DND-41 (cell line): ENCODE measurements around the gene PID1.
"Not testable (repeated sequence)": the region's sequence is repeated elsewhere in the genome, so short reads cannot be mapped to it uniquely, and the experiment has no call there.

Source experiments
- ATAC-seq: fragments of 200-7000 bp; cut with Tn5 transposase; 3 replicates; pipeline ENCODE4 v1.9.1; 2021; ENCODE audit warnings: low read depth; ENCODE audit not compliant: insufficient read depth
- DNase-seq: peaks from one replicate; pipeline ENCODE4 v3.0.0-alpha.2; 2020
- H2AFZ ChIP-seq: 2 replicates; pipeline ENCODE4 v1.6.0; 2012; ENCODE audit warnings: low read depth, low read length
- H3K27ac ChIP-seq: 2 replicates; pipeline ENCODE4 v1.5.1; 2012; ENCODE audit warnings: low read length, inconsistent platforms
- H3K27me3 ChIP-seq: fragments of 200-600 bp; sonication (generic); 2 replicates; pipeline ENCODE4 v1.6.0; 2012; ENCODE audit warnings: low read length, mild to moderate bottlenecking, inconsistent platforms; ENCODE audit not compliant: insufficient read depth, poor library complexity
- H3K36me3 ChIP-seq: 2 replicates; pipeline ENCODE4 v1.5.1; 2012; ENCODE audit warnings: low read length, inconsistent platforms; ENCODE audit not compliant: insufficient read depth
- H3K4me1 ChIP-seq: 2 replicates; pipeline ENCODE4 v1.5.1; 2012; ENCODE audit warnings: mild to moderate bottlenecking, low read length; ENCODE audit not compliant: insufficient read depth
- H3K4me2 ChIP-seq: 2 replicates; pipeline ENCODE4 v1.6.0; 2012; ENCODE audit warnings: mild to moderate bottlenecking, moderate library complexity, low read length, inconsistent platforms; ENCODE audit not compliant: insufficient read depth
- H3K4me3 ChIP-seq, 2 experiments: fragments of 200-600 bp in 1 of 2; shearing (Covaris generic) in 1 of 2; 2 replicates each; pipeline ENCODE4 v1.5.1; 2012 to 2016; ENCODE audit warnings: inconsistent platforms in 2 of 2, low read length in 2 of 2, mild to moderate bottlenecking in 2 of 2, low read depth in 1 of 2, moderate library complexity in 1 of 2
- H3K79me2 ChIP-seq: 2 replicates; pipeline ENCODE4 v1.6.0; 2012; ENCODE audit warnings: low read length, inconsistent platforms; ENCODE audit not compliant: insufficient read depth
- H3K9ac ChIP-seq: 2 replicates; pipeline ENCODE4 v1.6.0; 2012; ENCODE audit warnings: low read depth, mild to moderate bottlenecking, inconsistent platforms, low read length, moderate library complexity
- H3K9me3 ChIP-seq: 2 replicates; pipeline ENCODE4 v1.5.1; 2012; ENCODE audit warnings: low read length, moderate library complexity, mild to moderate bottlenecking, inconsistent platforms; ENCODE audit not compliant: insufficient read depth, severe bottlenecking
- H4K20me1 ChIP-seq: 2 replicates; pipeline ENCODE4 v1.6.0; 2012; ENCODE audit warnings: low read length; ENCODE audit not compliant: insufficient read depth
- CTCF ChIP-seq: IDR thresholded peaks from 2 replicates; pipeline ENCODE4 v1.5.1; 2012; ENCODE audit warnings: borderline replicate concordance, low read length, moderate library complexity, mild to moderate bottlenecking; ENCODE audit not compliant: poor library complexity, severe bottlenecking; ENCODE audit errors: extremely low read depth
- EZH2 ChIP-seq: IDR thresholded peaks from 3 replicates; pipeline ENCODE4 v1.6.1; 2012; ENCODE audit warnings: borderline replicate concordance, low read depth, mild to moderate bottlenecking, moderate library complexity, low read length, inconsistent platforms; ENCODE audit not compliant: severe bottlenecking

PID1 gene

GRCh38 chr2:229080172-229080571 lies 190.9 kb downstream of the PID1 start:
- DNase-seq, result no peak
- Histone ChIP-seq H3K4me2 (no peak overlapping the region), H3K9me3 (no peaks in the 10 kb centered on the region), H3K79me2 (no peaks in the 10 kb centered on the region), H3K9ac (no peak overlapping the region), H3K36me3 (no peaks in the 10 kb centered on the region), H3K4me1 (no peaks in the 10 kb centered on the region), H3K4me3 (no peak overlapping the region), H4K20me1 (no peaks in the 10 kb centered on the region), H3K27me3 (no peaks in the 10 kb centered on the region), H2AFZ (no peak overlapping the region), H3K27ac (no peak overlapping the region)
- ATAC-seq, result no peak
- TF ChIP-seq CTCF (no peak), EZH2 (no peak)

- not testable (repeated sequence) for H3K9ac ChIP-seq, H3K4me2 ChIP-seq, H3K36me3 ChIP-seq, H3K4me1 ChIP-seq, H3K4me3 ChIP-seq, H3K27me3 ChIP-seq, H2AFZ ChIP-seq, H3K79me2 ChIP-seq, H4K20me1 ChIP-seq, H3K9me3 ChIP-seq, ATAC-seq, H3K27ac ChIP-seq, DNase-seq
Measured at GRCh38 chr2:229076886-229077285, 194.2 kb downstream of the PID1 start.

GRCh38 chr2:229073935-229074334 lies 197.2 kb downstream of the PID1 start:
- Histone ChIP-seq H3K4me3 (no peak overlapping the region), H3K79me2 (no peaks in the 10 kb centered on the region), H3K4me1 (no peaks in the 10 kb centered on the region), H4K20me1 (no peaks in the 10 kb centered on the region), H3K9me3 (no peaks in the 10 kb centered on the region), H2AFZ (no peak overlapping the region), H3K4me2 (no peak overlapping the region), H3K27me3 (no peaks in the 10 kb centered on the region), H3K9ac (no peak overlapping the region), H3K27ac (no peak overlapping the region), H3K36me3 (no peaks in the 10 kb centered on the region)
- ATAC-seq (no peak), DNase-seq (no peak)
- TF ChIP-seq CTCF (no peak), EZH2 (no peak)

- Histone ChIP-seq H3K4me1 (no peaks in the 10 kb centered on the region), H3K9me3 (no peaks in the 10 kb centered on the region), H3K27me3 (no peaks in the 10 kb centered on the region), H4K20me1 (no peaks in the 10 kb centered on the region), H3K36me3 (no peaks in the 10 kb centered on the region), H3K79me2 (no peaks in the 10 kb centered on the region), H3K4me2 (no peak overlapping the region), H3K9ac (no peak overlapping the region), H3K27ac (no peak overlapping the region), H2AFZ (no peak overlapping the region), H3K4me3 (no peak overlapping the region)
- no peak for TF ChIP-seq EZH2
- no peak for TF ChIP-seq CTCF
- no peak for ATAC-seq
- no peak for DNase-seq
Measured at GRCh38 chr2:229071292-229071976, 199.7 kb downstream of the PID1 start.
